ENCODE data around the gene SPRY4.

- TF ChIP-seq POLR2A (IDR thresholded peaks at IDR 0.05; ENCODE audit: low read length) = no peak
- no peak for TF ChIP-seq GATA1 (IDR thresholded peaks at IDR 0.05; ENCODE audit: low read depth, low read length)
Measured at GRCh38 chr5:142303565-142303964, 21.3 kb downstream of the SPRY4 start.
